HG03378 (cell line): ENCODE results near the gene SLC22A3.

ENCODE experiments used
- ATAC-seq: cut with Tn5 transposase; IDR thresholded peaks from one replicate; pipeline ENCODE4 v1.9.1; 2021; ENCODE audit warnings: mild to moderate bottlenecking, moderate library complexity; ENCODE audit not compliant: unreplicated experiment

The SLC22A3 gene

GRCh38 chr6:160333101-160333500, 15.1 kb upstream of the SLC22A3 start:
- no peak for ATAC-seq

DNA sequence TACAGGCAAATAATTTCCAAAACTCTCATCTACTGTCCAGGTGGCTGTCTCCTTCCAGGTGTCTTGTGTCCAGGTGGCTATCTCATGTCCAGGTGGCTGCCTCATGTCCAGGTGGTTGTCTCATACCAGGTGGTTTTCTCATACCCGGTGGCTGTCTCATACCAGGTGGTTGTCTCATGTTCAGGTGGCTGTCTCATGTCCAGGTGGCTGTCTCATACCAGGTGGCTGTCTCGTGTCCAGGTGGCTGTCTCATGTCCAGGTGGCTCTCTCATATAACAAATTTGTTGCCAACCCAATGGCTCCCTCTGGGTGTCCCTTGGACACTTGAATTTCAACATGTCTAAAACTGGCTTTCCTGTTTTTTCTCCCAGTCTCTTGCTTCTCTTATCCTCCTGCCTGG, 14.3 kb upstream of the SLC22A3 start:
- no peak for ATAC-seq

DNA sequence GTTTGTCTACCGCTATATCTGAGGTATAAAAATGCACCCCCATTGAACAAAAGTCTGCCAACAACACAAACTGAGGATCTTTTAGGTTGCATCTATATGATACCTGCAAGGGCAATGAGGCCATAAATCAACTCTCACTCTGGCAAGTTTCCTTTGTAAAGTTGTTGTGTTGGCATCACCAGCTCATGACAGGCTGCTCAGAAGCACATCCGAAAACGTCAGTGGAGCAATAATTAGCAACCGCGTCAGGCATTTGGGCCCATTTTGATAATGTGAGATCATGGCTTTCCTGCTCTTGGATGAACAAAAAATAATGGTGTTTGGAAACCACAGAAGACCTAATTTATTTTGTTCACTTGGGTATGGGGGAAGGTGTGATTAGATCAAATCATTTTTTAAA, 12.0 kb upstream of the SLC22A3 start:
- no peak for ATAC-seq

GRCh38 chr6:160337301-160337700, 10.9 kb upstream of the SLC22A3 start:
- no peak for ATAC-seq

DNA sequence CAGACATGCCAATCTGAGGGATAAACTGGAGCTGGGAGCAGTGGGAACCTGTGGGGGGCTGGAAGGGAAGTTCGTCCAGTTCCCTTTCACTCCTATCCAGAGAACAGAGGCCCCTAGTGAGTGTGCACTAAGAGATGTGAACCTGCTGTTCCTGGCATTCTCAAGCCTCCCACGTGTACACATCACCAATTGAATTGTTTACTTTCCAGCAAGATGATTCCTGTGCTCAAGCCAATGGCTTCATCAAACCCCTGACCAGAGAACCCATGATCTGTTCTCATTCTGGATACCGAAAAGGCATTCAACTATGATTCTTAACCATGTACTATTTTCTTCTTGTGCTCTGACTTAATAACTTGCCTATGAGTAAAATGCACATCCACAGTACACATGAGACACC, 10.2 kb upstream of the SLC22A3 start:
- ATAC-seq: no peak

DNA sequence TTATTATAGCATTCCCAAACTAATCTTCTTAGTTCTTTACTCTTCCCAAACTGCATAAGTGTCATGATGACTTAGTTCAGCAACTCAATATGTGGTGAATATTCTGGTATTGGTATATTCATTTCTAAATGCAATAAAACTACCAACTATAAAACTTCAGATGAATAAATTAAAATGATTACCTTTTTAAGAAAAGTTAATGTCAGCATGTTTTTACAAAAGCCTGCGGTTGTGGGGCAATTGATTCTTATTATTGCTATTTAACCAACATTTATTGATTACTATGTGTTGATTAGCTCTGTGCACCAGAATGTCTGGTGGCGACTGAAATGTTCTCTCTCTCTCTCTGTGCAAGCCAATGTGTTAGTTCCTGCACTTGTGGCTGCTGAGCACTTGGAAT, 5.0 kb upstream of the SLC22A3 start:
- no peak for ATAC-seq

- ATAC-seq: no peak
These were observed 3.9 kb upstream of the SLC22A3 start for GRCh38 chr6:160344271-160344670.

DNA sequence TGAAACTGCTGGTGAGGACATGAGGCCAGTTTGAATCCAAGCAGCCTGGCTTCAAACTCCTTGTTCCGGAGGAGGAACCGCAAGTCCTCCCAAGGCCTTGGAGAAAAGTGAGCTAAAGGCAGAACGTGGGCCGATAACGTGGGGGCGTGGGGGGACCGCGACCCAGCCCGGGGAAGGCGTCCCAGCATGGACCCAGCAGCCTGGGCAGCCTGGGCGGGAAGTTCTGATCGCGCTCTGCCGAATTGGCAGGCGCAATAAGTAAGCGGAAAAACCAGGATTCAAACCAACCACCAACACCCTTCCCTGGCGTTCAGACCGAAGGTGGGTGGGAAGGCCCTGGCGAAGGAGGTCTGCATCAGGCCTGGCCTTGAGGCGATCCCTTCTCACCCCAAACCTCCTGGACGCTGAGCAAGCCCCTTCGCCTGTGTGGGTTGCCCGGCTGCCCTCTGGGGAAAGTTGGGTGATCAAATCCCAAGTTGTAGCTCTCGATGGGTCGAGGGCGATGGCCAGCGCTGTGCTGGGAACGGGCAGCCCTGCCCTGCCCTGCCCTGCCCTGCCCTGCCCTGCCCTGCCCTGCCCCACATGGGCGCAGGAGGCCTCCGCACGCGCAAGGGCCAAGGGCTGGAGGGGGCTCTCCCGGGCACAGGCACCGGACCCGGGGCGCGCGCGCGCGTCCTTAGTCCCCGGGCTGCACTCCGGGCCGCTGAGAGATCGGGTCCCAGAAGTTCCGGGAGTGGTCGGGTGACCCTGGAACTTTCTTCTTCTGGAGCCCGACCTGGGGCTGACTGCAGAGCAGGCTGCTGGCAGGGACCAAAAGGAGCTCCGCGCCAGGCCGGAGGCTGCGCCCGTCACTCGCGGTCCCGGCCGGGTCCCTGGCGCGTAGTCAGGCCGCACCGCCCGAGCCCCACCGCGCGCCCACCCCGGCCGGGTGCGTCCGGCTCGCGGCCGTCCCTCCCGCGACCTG, 637 bp upstream of the SLC22A3 start:
- no peak for ATAC-seq

DNA sequence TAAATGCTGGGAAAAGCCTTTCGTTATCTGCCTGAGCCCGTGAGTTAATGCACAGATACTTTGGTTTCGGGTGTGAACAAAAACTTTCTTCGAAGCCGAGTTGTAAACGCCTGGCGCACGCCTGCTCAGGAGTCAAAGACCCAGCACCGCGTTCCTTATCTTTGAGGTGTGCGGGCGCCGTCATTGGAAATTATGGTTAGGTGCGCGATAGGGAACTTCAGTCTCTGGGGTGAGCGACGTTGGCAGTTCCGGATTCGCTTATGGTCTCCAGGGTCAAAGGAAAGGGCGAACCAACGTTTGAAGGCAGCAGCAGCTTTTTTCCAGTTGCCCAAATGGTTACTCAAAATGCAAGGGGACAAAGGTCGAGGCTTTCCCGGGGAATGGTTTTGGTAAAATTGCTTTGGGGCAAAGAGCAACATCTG, 853 bp downstream of the SLC22A3 start:
- no peak for ATAC-seq

GRCh38 chr6:160349814-160350350, 1.7 kb downstream of the SLC22A3 start:
- ATAC-seq: no peak

DNA sequence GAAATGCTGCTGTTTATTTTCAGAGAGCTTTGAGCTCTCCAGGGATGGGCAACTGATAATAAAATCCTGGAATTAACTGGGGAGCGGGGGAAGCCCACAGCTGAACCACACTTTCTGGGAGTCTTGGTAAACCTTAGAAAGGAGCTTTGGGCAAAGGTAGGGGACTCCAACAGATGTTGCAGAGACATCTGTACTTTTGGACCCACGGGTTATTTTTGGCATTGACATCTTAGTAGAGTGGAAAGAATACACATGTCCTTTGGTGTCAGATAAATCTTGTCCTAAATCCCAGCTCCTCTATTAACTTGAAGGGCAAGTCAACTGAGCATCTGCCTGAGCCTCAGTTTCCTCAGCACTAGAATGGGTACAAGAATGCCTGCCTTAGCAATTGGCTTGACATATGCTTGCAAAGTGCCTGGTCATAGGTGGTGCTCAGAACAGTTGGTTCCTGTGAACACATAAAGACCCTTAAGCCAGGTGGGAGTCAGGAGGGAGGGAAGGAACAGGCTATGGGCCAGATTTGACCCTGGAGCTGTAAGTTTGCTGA, 5.8 kb downstream of the SLC22A3 start:
- ATAC-seq: no peak

DNA sequence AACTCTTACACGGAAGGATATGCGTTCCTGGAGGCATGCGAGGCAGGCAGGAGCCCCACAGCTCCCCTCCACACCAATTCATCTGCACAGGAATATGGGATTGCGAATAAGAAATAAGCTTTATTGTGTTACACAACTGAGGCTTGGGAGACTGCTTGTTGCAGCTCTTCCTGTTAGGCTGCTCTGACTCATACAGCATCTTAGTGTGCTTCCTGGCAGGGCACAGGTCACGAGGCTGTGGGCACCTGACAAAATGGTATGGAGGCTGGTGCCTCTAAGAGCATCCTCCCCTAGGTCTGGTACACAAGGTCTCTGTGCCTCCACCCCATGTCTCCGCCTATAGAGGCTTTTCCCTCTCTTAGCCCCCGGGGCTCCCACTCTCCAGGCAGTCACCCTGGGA, 6.8 kb downstream of the SLC22A3 start:
- ATAC-seq: no peak

GRCh38 chr6:160356074-160356744, 8.0 kb downstream of the SLC22A3 start:
- no peak for ATAC-seq

GRCh38 chr6:160357088-160357487, 8.9 kb downstream of the SLC22A3 start:
- ATAC-seq: no peak

- ATAC-seq: no peak
These were observed 10.3 kb downstream of the SLC22A3 start for GRCh38 chr6:160358225-160359119.

- no peak for ATAC-seq
These were observed 12.8 kb downstream of the SLC22A3 start for GRCh38 chr6:160360955-160361354.

DNA sequence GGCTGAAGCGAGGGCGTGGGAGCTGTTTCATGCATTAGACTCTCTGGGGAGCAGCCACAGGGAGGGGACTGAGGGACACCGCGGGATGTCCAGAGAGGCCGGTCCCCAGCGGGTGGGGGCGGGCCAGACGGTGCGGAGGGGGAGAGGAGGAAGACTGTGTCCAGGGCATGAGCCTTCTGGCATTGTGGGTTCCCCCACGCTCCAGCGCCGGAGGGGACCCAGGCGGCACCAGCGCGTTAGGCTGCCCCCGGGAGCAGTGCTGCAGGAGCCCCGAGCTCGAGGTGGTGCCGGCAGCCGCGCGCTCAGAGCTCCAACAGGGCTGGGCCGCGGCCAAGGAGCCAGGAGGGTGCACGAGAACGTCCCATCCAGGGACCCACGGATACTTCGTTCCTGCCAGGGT, 14.4 kb downstream of the SLC22A3 start:
- ATAC-seq: no peak

GRCh38 chr6:160363016-160363996, 15.1 kb downstream of the SLC22A3 start:
- ATAC-seq: no peak

DNA sequence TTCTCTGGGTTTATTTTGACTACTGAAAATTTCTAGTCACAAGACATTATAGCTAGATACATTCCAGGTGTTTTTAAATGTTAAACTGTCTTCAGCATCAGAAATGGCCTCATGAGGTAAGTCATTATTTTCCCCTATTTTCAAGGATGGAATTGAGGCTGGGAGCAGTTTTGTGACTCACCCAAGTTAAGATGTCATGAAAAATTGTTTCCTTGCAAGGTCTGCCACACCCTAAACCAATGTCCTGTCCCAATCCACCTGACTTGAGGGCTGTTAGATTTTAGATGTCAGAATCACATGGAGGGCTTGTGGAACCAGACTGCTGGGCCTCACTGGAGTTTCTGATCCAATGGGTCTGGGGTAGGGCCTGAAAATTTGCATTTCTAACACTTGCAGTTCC, 16.9 kb downstream of the SLC22A3 start:
- no peak for ATAC-seq
